Neural crest cell (in vitro differentiated cells): ENCODE data around the gene PODN. TPM values are rescaled to one million over a fixed set of nuclear protein-coding genes. Genes with fewer than 3 reads are reported as not detected.

Experiments
- DNase-seq: peaks from one replicate; pipeline ENCODE4 v3.0.0; 2021; ENCODE audit warnings: low read depth, mixed read lengths, low spot score
- H3K27ac Mint-ChIP-seq: one replicate; pipeline ENCODE4 v1.8.0; 2021; ENCODE audit warnings: mild to moderate bottlenecking, mixed read lengths; ENCODE audit not compliant: unreplicated experiment
- H3K27me3 Mint-ChIP-seq: 2 replicates; pipeline ENCODE4 v1.8.0; 2021; ENCODE audit warnings: low read depth, mild to moderate bottlenecking, mixed read lengths
- H3K36me3 Mint-ChIP-seq: 2 replicates; pipeline ENCODE4 v1.8.0; 2021; ENCODE audit warnings: low read depth, mild to moderate bottlenecking, mixed read lengths
- H3K4me1 Mint-ChIP-seq: 2 replicates; pipeline ENCODE4 v1.8.0; 2021; ENCODE audit warnings: mixed read lengths
- H3K4me3 Mint-ChIP-seq: one replicate; pipeline ENCODE4 v1.8.0; 2021; ENCODE audit warnings: mild to moderate bottlenecking, mixed read lengths
- H3K9me3 Mint-ChIP-seq: 2 replicates; pipeline ENCODE4 v1.8.0; 2021; ENCODE audit warnings: mixed read lengths
- long read RNA-seq: library from polyadenylated mRNA; unstranded; transcript quantifications from one replicate; pipeline ENCODE4 v2.0.0, GENCODE V29; 2020
- total RNA-seq: library from RNA; stranded (reverse); gene quantifications from 2 replicates; pipeline ENCODE4 v1.2.1, GENCODE V29; 2021
- TF ChIP-seq, protein P1 (sequence below): fragments of 200-600 bp; sonication (generic); conservative IDR thresholded peaks from 2 replicates; pipeline ENCODE4 v1.5.0; 2021; ENCODE audit warnings: antibody characterized with exemption, mild to moderate bottlenecking

Gene PODN, protein sequence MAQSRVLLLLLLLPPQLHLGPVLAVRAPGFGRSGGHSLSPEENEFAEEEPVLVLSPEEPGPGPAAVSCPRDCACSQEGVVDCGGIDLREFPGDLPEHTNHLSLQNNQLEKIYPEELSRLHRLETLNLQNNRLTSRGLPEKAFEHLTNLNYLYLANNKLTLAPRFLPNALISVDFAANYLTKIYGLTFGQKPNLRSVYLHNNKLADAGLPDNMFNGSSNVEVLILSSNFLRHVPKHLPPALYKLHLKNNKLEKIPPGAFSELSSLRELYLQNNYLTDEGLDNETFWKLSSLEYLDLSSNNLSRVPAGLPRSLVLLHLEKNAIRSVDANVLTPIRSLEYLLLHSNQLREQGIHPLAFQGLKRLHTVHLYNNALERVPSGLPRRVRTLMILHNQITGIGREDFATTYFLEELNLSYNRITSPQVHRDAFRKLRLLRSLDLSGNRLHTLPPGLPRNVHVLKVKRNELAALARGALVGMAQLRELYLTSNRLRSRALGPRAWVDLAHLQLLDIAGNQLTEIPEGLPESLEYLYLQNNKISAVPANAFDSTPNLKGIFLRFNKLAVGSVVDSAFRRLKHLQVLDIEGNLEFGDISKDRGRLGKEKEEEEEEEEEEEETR
- total RNA-seq: 0.43 and 0.65 TPM in 2 replicates
- long read RNA-seq: 0 reads

GRCh38 chr1:53061859-53062707 lies at the start of gene PODN:
PODN (plus strand) TSS chr1:53062213; CDS start chr1:53069856, 7,643 bp downstream.
- TF ChIP-seq, protein P1, sequence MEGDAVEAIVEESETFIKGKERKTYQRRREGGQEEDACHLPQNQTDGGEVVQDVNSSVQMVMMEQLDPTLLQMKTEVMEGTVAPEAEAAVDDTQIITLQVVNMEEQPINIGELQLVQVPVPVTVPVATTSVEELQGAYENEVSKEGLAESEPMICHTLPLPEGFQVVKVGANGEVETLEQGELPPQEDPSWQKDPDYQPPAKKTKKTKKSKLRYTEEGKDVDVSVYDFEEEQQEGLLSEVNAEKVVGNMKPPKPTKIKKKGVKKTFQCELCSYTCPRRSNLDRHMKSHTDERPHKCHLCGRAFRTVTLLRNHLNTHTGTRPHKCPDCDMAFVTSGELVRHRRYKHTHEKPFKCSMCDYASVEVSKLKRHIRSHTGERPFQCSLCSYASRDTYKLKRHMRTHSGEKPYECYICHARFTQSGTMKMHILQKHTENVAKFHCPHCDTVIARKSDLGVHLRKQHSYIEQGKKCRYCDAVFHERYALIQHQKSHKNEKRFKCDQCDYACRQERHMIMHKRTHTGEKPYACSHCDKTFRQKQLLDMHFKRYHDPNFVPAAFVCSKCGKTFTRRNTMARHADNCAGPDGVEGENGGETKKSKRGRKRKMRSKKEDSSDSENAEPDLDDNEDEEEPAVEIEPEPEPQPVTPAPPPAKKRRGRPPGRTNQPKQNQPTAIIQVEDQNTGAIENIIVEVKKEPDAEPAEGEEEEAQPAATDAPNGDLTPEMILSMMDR: no peak
- Mint-ChIP-seq H3K4me1 (peaks cover 7% of the 10 kb centered on the region), H3K4me3 (peak within 1 kb of the TSS; percentile 85), H3K27me3 (peaks cover 72% of the 10 kb centered on the region), H3K9me3 (no peaks in the 10 kb centered on the region), H3K27ac (no peak within 1 kb of the TSS), H3K36me3 (no peaks in the 10 kb centered on the region)
- DNase-seq: no peak

GRCh38 chr1:53014791-53015507 lies 47.1 kb upstream of the PODN start:
- Mint-ChIP-seq H3K27ac (peak overlapping the region; percentile 58), H3K27me3 (no peaks in the 10 kb centered on the region), H3K9me3 (peaks cover 2% of the 10 kb centered on the region), H3K4me1 (peaks cover 21% of the 10 kb centered on the region), H3K36me3 (peaks cover 2% of the 10 kb centered on the region), H3K4me3 (peak overlapping the region; percentile 91)
- TF ChIP-seq, protein P1: no peak
- DNase-seq: peak; percentile 54

GRCh38 chr1:53015508-53015860 lies 46.5 kb upstream of the PODN start:
- TF ChIP-seq, protein P1: no peak
- Mint-ChIP-seq H3K4me1 (peaks cover 21% of the 10 kb centered on the region), H3K9me3 (peaks cover 2% of the 10 kb centered on the region), H3K4me3 (peak overlapping the region; percentile 91), H3K27ac (peak overlapping the region; percentile 31), H3K36me3 (peaks cover 2% of the 10 kb centered on the region), H3K27me3 (no peaks in the 10 kb centered on the region)
- no peak for DNase-seq

DNA sequence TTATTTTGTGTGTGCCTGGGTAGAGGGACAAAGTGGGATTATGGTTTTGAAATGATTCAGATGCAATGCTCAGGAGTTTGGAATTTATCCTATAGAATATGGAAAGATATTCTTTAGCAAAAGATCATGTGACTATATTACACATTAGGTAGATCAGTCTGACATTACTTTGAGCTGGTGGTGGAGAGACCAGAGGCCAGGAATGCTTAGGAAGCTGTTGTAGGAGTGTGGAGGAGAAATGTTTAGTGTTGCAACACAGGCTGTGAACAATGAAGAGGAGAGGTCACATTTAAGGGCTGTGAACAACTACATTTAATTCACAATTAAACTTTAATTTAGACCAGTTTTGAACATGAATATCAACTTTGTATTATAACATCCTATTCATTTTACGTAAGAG lies 45.3 kb upstream of the PODN start:
- H3K4me3 Mint-ChIP-seq: no peak overlapping the region
- no peaks in the 10 kb centered on the region for H3K9me3 Mint-ChIP-seq
- TF ChIP-seq, protein P1: no peak
- H3K4me1 Mint-ChIP-seq: peaks cover 21% of the 10 kb centered on the region
- H3K27ac Mint-ChIP-seq: no peak overlapping the region
- no peaks in the 10 kb centered on the region for H3K27me3 Mint-ChIP-seq
- H3K36me3 Mint-ChIP-seq: peaks cover 2% of the 10 kb centered on the region
- DNase-seq: no peak

- H3K36me3 Mint-ChIP-seq: no peaks in the 10 kb centered on the region
- no peak overlapping the region for H3K4me3 Mint-ChIP-seq
- H3K9me3 Mint-ChIP-seq: no peaks in the 10 kb centered on the region
- no peak overlapping the region for H3K27ac Mint-ChIP-seq
- TF ChIP-seq, protein P1: no peak
- peaks cover 12% of the 10 kb centered on the region for H3K4me1 Mint-ChIP-seq
- no peaks in the 10 kb centered on the region for H3K27me3 Mint-ChIP-seq
- no peak for DNase-seq
Measured at GRCh38 chr1:53020588-53020987, 41.4 kb upstream of the PODN start.
